D721Med (cell line): ENCODE data around the gene HMGB2.

Experiments used
- DNase-seq: peaks from one replicate; pipeline ENCODE4 v3.0.0; 2011; ENCODE audit warnings: low spot score; ENCODE audit not compliant: insufficient read length
- FAIRE-seq: peaks from 2 replicates; lab custom pipeline; 2011; peaks lifted over from hg19 to GRCh38; lab: Jason Lieb, UNC
- CTCF ChIP-seq: IDR thresholded peaks from 2 replicates; pipeline ENCODE4 v1.5.1; 2012; ENCODE audit warnings: mild to moderate bottlenecking, control low read depth; ENCODE audit not compliant: insufficient read depth; ENCODE audit errors: missing control alignments

The HMGB2 gene

GRCh38 chr4:173370477-173371291 is 36.5 kb upstream of the HMGB2 start, which contains the start of gene SAP30:
TSS of gene SAP30 (plus strand) at chr4:173370954. CDS start at chr4:173371183, 229 bp downstream.
- DNase-seq (peak; percentile 57), FAIRE-seq (no peak)
- TF ChIP-seq CTCF, result no peak

GRCh38 chr4:173370130-173370476 is 35.9 kb upstream of the HMGB2 start:
- no peak for TF ChIP-seq CTCF
- no peak for DNase-seq
- no peak for FAIRE-seq

GRCh38 chr4:173367946-173368345 is 33.8 kb upstream of the HMGB2 start:
- DNase-seq, result no peak
- TF ChIP-seq CTCF, result no peak
- no peak for FAIRE-seq

GRCh38 chr4:173367285-173367684 is 33.1 kb upstream of the HMGB2 start:
- DNase-seq, result no peak
- peak; percentile 6 for FAIRE-seq
- no peak for TF ChIP-seq CTCF

GRCh38 chr4:173365359-173365996 is 31.3 kb upstream of the HMGB2 start:
- no peak for FAIRE-seq
- TF ChIP-seq CTCF, result no peak
- no peak for DNase-seq

GRCh38 chr4:173362666-173363065 is 28.5 kb upstream of the HMGB2 start:
- TF ChIP-seq CTCF, result no peak
- no peak for DNase-seq
- no peak for FAIRE-seq
